K562 (cell line): ENCODE measurements around the gene MECP2. TPM values are rescaled to one million over a fixed set of nuclear protein-coding genes. Genes with fewer than 3 reads are reported as not detected.
A peak's percentile ranks its signal among the peaks of the same experiment; 100 is the strongest.

Experiments
- BACH1 ChIP-seq: fragments of 200-800 bp; sonication (Bioruptor generic); IDR thresholded peaks from 2 replicates; pipeline ENCODE4 v1.6.1; 2016; ENCODE audit warnings: missing genetic modification characterization, missing compliant biosample characterization
- CHD2 ChIP-seq: IDR thresholded peaks from 2 replicates; pipeline ENCODE4 v1.6.1; 2011; ENCODE audit warnings: low read depth, low read length
- CREBBP ChIP-seq: IDR thresholded peaks from one replicate; pipeline ENCODE4 v1.6.1; 2012; ENCODE audit warnings: low read depth, mild to moderate bottlenecking, control low read depth, inconsistent platforms, low read length
- CTBP1 ChIP-seq: fragments of 450-650 bp; IDR thresholded peaks from 2 replicates; pipeline ENCODE4 v1.6.1; 2016; ENCODE audit warnings: borderline replicate concordance
- CXXC5 ChIP-seq: fragments of 250-450 bp; sonication (Bioruptor Pico); IDR thresholded peaks from 2 replicates; pipeline ENCODE4 v1.8.0; 2022; ENCODE audit warnings: inconsistent platforms, mild to moderate bottlenecking, moderate library complexity
- FUS ChIP-seq: fragments of 200-400 bp; formaldehyde crosslinking; optimal IDR thresholded peaks from 2 replicates; pipeline ENCODE3; 2017; ENCODE audit warnings: low read depth, low read length
- HLTF ChIP-seq: fragments of 450-650 bp; IDR thresholded peaks from 2 replicates; pipeline ENCODE4 v1.6.1; 2016
- HMG20A ChIP-seq: fragments of 450-650 bp; formaldehyde crosslinking; conservative IDR thresholded peaks from 2 replicates; pipeline ENCODE4 v1.4.0; 2020; ENCODE audit warnings: mild to moderate bottlenecking, mixed read lengths
- HNRNPK ChIP-seq: fragments of 200-400 bp; formaldehyde crosslinking; IDR thresholded peaks from one replicate; pipeline ENCODE4 v1.6.1; 2018; ENCODE audit warnings: mild to moderate bottlenecking, low read depth, low read length; ENCODE audit not compliant: poor library complexity, severe bottlenecking
- KHSRP ChIP-seq: fragments of 450-650 bp; IDR thresholded peaks from 2 replicates; pipeline ENCODE4 v1.6.1; 2017
- KLF1 ChIP-seq: fragments of 450-650 bp; IDR thresholded peaks from 2 replicates; pipeline ENCODE4 v1.6.1; 2016; ENCODE audit warnings: missing genetic modification characterization, missing compliant biosample characterization
- LARP7 ChIP-seq: fragments of 450-650 bp; IDR thresholded peaks from 2 replicates; pipeline ENCODE4 v1.6.1; 2016
- MXI1 ChIP-seq: IDR thresholded peaks from 2 replicates; pipeline ENCODE4 v1.6.1; 2011; ENCODE audit warnings: low read depth, mild to moderate bottlenecking, improper control_type of control experiment, low read length
- NEUROD1 ChIP-seq: fragments of 150-350 bp; IDR thresholded peaks from 2 replicates; pipeline ENCODE4 v1.6.1; 2014; ENCODE audit warnings: borderline replicate concordance, low read length, low read depth; ENCODE audit not compliant: partially characterized antibody
- NR2C2 ChIP-seq, 2 experiments: fragments of 200-800 bp in 1 of 2; sonication (Bioruptor generic) in 1 of 2; sonication (generic) in 1 of 2; formaldehyde crosslinking in 1 of 2; IDR thresholded peaks; 2 replicates each; pipeline versions ENCODE4 v1.6.1 to v1.8.0; 2016 to 2022; ENCODE audit warnings: mild to moderate bottlenecking in 1 of 2, missing compliant biosample characterization in 1 of 2, missing genetic modification characterization in 1 of 2, missing genetic modification reagents in 1 of 2
- PHTF2 ChIP-seq: fragments of 250-450 bp; sonication (Bioruptor Pico); IDR thresholded peaks from 2 replicates; pipeline ENCODE4 v1.5.0; 2021; ENCODE audit warnings: mild to moderate bottlenecking
- RFX7 ChIP-seq: fragments of 250-450 bp; sonication (Bioruptor Pico); IDR thresholded peaks from 2 replicates; pipeline ENCODE4 v1.5.1; 2021; ENCODE audit warnings: mild to moderate bottlenecking
- RHOXF2B ChIP-seq: fragments of 250-450 bp; sonication (Bioruptor Pico); conservative IDR thresholded peaks from 2 replicates; pipeline ENCODE4 v1.5.1; 2021
- TCFL5 ChIP-seq: fragments of 250-450 bp; sonication (Bioruptor Pico); conservative IDR thresholded peaks from 2 replicates; pipeline ENCODE4 v1.6.1; 2021; ENCODE audit warnings: mild to moderate bottlenecking, moderate library complexity, matching md5 sums
- ZBTB49 ChIP-seq: sonication (generic); formaldehyde crosslinking; IDR thresholded peaks from 2 replicates; pipeline ENCODE4 v1.8.0; 2022; ENCODE audit warnings: missing genetic modification reagents, mild to moderate bottlenecking, borderline replicate concordance
- ZNF3 ChIP-seq: fragments of 250-450 bp; sonication (Bioruptor Pico); IDR thresholded peaks from 2 replicates; pipeline ENCODE4 v1.5.0; 2021; ENCODE audit warnings: mild to moderate bottlenecking, moderate library complexity
- polyA plus RNA-seq, 8 experiments: library from polyadenylated mRNA; depleted of rRNA in 4 of 8; stranded (reverse) in 5 of 8; unstranded in 3 of 8; fragments of >200 nt; fragmentation: Nextera tagmentation in 2 of 8; fragmentation: Illumina TruSeq in 1 of 8; extraction: Ambion mirVana in 2 of 8; extraction: Trizol in 1 of 8; gene quantifications; 2 replicates each; pipeline versions ENCODE4 v1.2.1 to v1.2.3, GENCODE V29; 2011 to 2014; ENCODE audit warnings: inconsistent platforms in 1 of 8, missing spikeins in 1 of 8
- total RNA-seq, 7 experiments: library from RNA; depleted of rRNA in 6 of 7; stranded (reverse); fragments of >200 nt in 6 of 7; fragmentation: Illumina TruSeq in 2 of 7; extraction: Trizol in 2 of 7; gene quantifications; 2 replicates each; pipeline versions ENCODE4 v1.2.1 to v1.2.3, GENCODE V29; 2011 to 2021; ENCODE audit warnings: low replicate concordance in 1 of 7
- TF ChIP-seq, protein P1 (sequence below): fragments of 250-450 bp; sonication (Bioruptor Pico); IDR thresholded peaks from 2 replicates; pipeline ENCODE4 v1.5.0; 2022; ENCODE audit warnings: mild to moderate bottlenecking
- TF ChIP-seq, protein P2 (sequence below): IDR thresholded peaks from 2 replicates; pipeline ENCODE4 v1.6.1; 2016; ENCODE audit warnings: missing genetic modification characterization, missing compliant biosample characterization
- TF ChIP-seq, protein P3 (sequence below): IDR thresholded peaks from 2 replicates; pipeline ENCODE4 v1.6.1; 2014; ENCODE audit warnings: antibody characterized with exemption

MECP2 gene
- total and polyA plus RNA-seq, 9 of the 15 experiments (the other 6 are each of a cell fraction or from before 2014, with no cell fraction given) = 2.1 to 50.9 (median 30.5) TPM

GRCh38 chrX:154091678-154092077 lies 5.8 kb downstream of the MECP2 start (continued):
- no peak for TF ChIP-seq ZBTB49
- TF ChIP-seq ZNF3 = no peak
- no peak for TF ChIP-seq KHSRP
- no peak for TF ChIP-seq KLF1 (tag)
- TF ChIP-seq, protein P1, sequence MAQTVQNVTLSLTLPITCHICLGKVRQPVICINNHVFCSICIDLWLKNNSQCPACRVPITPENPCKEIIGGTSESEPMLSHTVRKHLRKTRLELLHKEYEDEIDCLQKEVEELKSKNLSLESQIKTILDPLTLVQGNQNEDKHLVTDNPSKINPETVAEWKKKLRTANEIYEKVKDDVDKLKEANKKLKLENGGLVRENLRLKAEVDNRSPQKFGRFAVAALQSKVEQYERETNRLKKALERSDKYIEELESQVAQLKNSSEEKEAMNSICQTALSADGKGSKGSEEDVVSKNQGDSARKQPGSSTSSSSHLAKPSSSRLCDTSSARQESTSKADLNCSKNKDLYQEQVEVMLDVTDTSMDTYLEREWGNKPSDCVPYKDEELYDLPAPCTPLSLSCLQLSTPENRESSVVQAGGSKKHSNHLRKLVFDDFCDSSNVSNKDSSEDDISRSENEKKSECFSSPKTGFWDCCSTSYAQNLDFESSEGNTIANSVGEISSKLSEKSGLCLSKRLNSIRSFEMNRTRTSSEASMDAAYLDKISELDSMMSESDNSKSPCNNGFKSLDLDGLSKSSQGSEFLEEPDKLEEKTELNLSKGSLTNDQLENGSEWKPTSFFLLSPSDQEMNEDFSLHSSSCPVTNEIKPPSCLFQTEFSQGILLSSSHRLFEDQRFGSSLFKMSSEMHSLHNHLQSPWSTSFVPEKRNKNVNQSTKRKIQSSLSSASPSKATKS (CRISPR knock-in tag) = no peak
- TF ChIP-seq NR2C2 (CRISPR knock-in tag; IDR thresholded peaks at IDR 0.05) = no peak
- TF ChIP-seq NR2C2 (tag; IDR thresholded peaks at IDR 0.05) = peak; percentile 64
- TF ChIP-seq RFX7 = no peak
- TF ChIP-seq RHOXF2B (CRISPR knock-in tag) = no peak
- TF ChIP-seq NEUROD1 = no peak
- peak; percentile 21; the same call in 1 of the 2 replicates for TF ChIP-seq CXXC5
- TF ChIP-seq, protein P2, sequence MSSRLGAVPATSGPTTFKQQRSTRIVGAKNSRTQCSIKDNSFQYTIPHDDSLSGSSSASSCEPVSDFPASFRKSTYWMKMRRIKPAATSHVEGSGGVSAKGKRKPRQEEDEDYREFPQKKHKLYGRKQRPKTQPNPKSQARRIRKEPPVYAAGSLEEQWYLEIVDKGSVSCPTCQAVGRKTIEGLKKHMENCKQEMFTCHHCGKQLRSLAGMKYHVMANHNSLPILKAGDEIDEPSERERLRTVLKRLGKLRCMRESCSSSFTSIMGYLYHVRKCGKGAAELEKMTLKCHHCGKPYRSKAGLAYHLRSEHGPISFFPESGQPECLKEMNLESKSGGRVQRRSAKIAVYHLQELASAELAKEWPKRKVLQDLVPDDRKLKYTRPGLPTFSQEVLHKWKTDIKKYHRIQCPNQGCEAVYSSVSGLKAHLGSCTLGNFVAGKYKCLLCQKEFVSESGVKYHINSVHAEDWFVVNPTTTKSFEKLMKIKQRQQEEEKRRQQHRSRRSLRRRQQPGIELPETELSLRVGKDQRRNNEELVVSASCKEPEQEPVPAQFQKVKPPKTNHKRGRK (tag) = no peak
- TF ChIP-seq MXI1 = no peak
- TF ChIP-seq HLTF = no peak
- TF ChIP-seq PHTF2 (CRISPR knock-in tag) = no peak
- no peak for TF ChIP-seq TCFL5 (CRISPR knock-in tag)
- no peak for TF ChIP-seq CTBP1
- TF ChIP-seq, protein P3, sequence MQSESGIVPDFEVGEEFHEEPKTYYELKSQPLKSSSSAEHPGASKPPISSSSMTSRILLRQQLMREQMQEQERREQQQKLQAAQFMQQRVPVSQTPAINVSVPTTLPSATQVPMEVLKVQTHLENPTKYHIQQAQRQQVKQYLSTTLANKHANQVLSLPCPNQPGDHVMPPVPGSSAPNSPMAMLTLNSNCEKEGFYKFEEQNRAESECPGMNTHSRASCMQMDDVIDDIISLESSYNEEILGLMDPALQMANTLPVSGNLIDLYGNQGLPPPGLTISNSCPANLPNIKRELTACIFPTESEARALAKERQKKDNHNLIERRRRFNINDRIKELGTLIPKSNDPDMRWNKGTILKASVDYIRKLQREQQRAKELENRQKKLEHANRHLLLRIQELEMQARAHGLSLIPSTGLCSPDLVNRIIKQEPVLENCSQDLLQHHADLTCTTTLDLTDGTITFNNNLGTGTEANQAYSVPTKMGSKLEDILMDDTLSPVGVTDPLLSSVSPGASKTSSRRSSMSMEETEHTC = peak; percentile 72
- TF ChIP-seq CHD2 = no peak
- no peak for TF ChIP-seq FUS
- TF ChIP-seq BACH1 (tag) = no peak
- no peak for TF ChIP-seq LARP7
- no peak for TF ChIP-seq HNRNPK
- TF ChIP-seq HMG20A (CRISPR knock-in tag) = no peak
- no peak for TF ChIP-seq CREBBP
